ENCODE measurements around the gene ST7. TPM values are rescaled to one million over a fixed set of nuclear protein-coding genes. Genes with fewer than 3 reads are reported as not detected.

Gene ST7
- total RNA-seq, 2 experiments from 2014 or later, result 4.9 to 5.4 TPM

DNA sequence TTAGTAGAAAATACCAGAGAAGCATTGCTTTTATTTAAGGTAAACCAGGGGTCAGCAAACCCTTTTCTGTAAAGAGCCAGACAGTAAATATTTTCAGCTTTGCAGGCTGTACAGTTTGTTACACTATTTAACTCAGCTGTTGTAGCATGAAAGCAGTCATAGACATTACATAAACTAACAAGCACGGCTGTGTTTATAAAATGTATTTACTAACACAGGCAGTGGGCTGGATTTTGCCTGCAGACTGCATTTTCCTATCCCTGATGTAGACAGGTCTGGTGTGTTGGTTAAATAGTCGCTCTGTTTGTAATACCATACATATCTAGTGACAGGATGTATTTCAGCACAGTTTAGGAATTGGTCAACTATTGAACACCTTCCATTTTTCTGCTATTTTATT, 129.3 kb downstream of the ST7 start:
- no peaks in the 10 kb centered on the region for H3K9me3 Mint-ChIP-seq
- peaks cover 31% of the 10 kb centered on the region for H3K4me1 Mint-ChIP-seq (ENCODE audit: low read depth)
- no peaks in the 10 kb centered on the region for H3K27me3 Mint-ChIP-seq
- H3K27ac ChIP-seq (ENCODE audit: low read depth in 1 of 2, low read length in 2 of 2), result no peak overlapping the region
- TF ChIP-seq CTCF (IDR thresholded peaks at IDR 0.05), result no peak
- no peak overlapping the region for H3K4me3 Mint-ChIP-seq
- ATAC-seq (ENCODE audit: poor library complexity) (no peak), DNase-seq (no peak)
- no peak overlapping the region for H3K4me3 ChIP-seq (ENCODE audit: low read length)
- intact Hi-C loops (cut with DNase I, micrococcal nuclease), result no loop called here
- no peak overlapping the region for H3K27ac Mint-ChIP-seq
- no peaks in the 10 kb centered on the region for H3K36me3 ChIP-seq (ENCODE audit: insufficient read depth, low read length)
- H3K36me3 Mint-ChIP-seq (ENCODE audit: low read depth), result no peaks in the 10 kb centered on the region
- peaks cover 2% of the 10 kb centered on the region for H3K4me1 ChIP-seq (ENCODE audit: insufficient read depth, low read length)
- H3K27me3 ChIP-seq (ENCODE audit: control insufficient read depth in 1 of 2, insufficient read depth in 2 of 2, low read length in 2 of 2), result no peaks in the 10 kb centered on the region
- H3K9me3 ChIP-seq (ENCODE audit: control insufficient read depth in 1 of 2, insufficient read depth in 1 of 2, low read length in 2 of 2), result no peaks in the 10 kb centered on the region
- CTCF ChIA-PET, result interaction anchor here (0.8 kb wide), 1 partner anchor 1071 kb away, joined by 3 read pairs; no protein-coding TSS in a partner anchor
- POLR2A ChIA-PET, result no interaction called here

GRCh38 chr7:117083648-117084047, 130.3 kb downstream of the ST7 start:
- ATAC-seq (ENCODE audit: poor library complexity) (no peak), DNase-seq (no peak)
- Mint-ChIP-seq H3K4me1 (ENCODE audit: low read depth) (peaks cover 39% of the 10 kb centered on the region), H3K4me3 (no peak overlapping the region), H3K27ac (no peak overlapping the region), H3K27me3 (no peaks in the 10 kb centered on the region), H3K36me3 (ENCODE audit: low read depth) (no peaks in the 10 kb centered on the region), H3K9me3 (no peaks in the 10 kb centered on the region)
- Histone ChIP-seq H3K4me1 (ENCODE audit: insufficient read depth, low read length) (peaks cover 6% of the 10 kb centered on the region), H3K4me3 (ENCODE audit: low read length) (no peak overlapping the region), H3K27me3 (ENCODE audit: control insufficient read depth in 1 of 2, insufficient read depth in 2 of 2, low read length in 2 of 2) (no peaks in the 10 kb centered on the region), H3K27ac (ENCODE audit: low read depth in 1 of 2, low read length in 2 of 2) (no peak overlapping the region), H3K9me3 (ENCODE audit: control insufficient read depth in 1 of 2, insufficient read depth in 1 of 2, low read length in 2 of 2) (no peaks in the 10 kb centered on the region), H3K36me3 (ENCODE audit: insufficient read depth, low read length) (no peaks in the 10 kb centered on the region)
- no peak for TF ChIP-seq CTCF (IDR thresholded peaks at IDR 0.05)
- CTCF ChIA-PET, result no interaction called here
- POLR2A ChIA-PET, result interaction anchor here (0.6 to 1.2 kb wide), 2 partner anchors 20 to 71 kb away, joined by 3 read pairs; no protein-coding TSS in a partner anchor
- intact Hi-C loops (cut with DNase I, micrococcal nuclease), result no loop called here

DNA sequence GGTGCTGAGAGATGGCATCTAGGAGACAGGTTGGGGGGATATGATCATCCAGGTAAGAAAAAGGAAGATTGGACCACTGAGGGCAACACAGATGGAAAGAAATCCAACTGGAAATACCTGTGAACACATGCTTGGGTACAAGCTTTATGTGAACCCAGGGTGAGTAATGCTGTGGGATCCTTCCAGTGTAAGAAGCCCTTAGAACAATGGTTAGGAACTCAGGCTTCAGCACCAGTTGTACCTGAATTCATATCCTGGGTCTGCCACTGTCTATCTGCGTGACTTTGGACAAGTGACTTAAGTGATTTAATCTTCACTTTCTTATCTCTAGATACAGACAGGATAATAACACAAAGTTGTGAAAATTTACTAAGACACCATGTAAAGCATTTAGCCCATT, 131.0 kb downstream of the ST7 start:
- H3K9me3 Mint-ChIP-seq, result no peaks in the 10 kb centered on the region
- DNase-seq, result no peak
- Histone ChIP-seq H3K27ac (ENCODE audit: low read depth in 1 of 2, low read length in 2 of 2) (no peak overlapping the region), H3K4me1 (ENCODE audit: insufficient read depth, low read length) (peaks cover 6% of the 10 kb centered on the region), H3K9me3 (ENCODE audit: control insufficient read depth in 1 of 2, insufficient read depth in 1 of 2, low read length in 2 of 2) (no peaks in the 10 kb centered on the region), H3K4me3 (ENCODE audit: low read length) (no peak overlapping the region), H3K27me3 (ENCODE audit: control insufficient read depth in 1 of 2, insufficient read depth in 2 of 2, low read length in 2 of 2) (no peaks in the 10 kb centered on the region), H3K36me3 (ENCODE audit: insufficient read depth, low read length) (no peaks in the 10 kb centered on the region)
- no peak overlapping the region for H3K27ac Mint-ChIP-seq
- no peak overlapping the region for H3K4me3 Mint-ChIP-seq
- peaks cover 42% of the 10 kb centered on the region for H3K4me1 Mint-ChIP-seq (ENCODE audit: low read depth)
- ATAC-seq (ENCODE audit: poor library complexity), result no peak
- intact Hi-C loops (cut with DNase I, micrococcal nuclease), result no loop called here
- ChIA-PET CTCF (no interaction called here), POLR2A (interaction anchor here (0.6 to 1.2 kb wide), 2 partner anchors 20 to 72 kb away, joined by 3 read pairs; no protein-coding TSS in a partner anchor)
- H3K36me3 Mint-ChIP-seq (ENCODE audit: low read depth), result no peaks in the 10 kb centered on the region
- H3K27me3 Mint-ChIP-seq, result no peaks in the 10 kb centered on the region
- no peak for TF ChIP-seq CTCF (IDR thresholded peaks at IDR 0.05)
